HG02981 (cell line): Measurements from ENCODE around the gene UBE2S.
"Not testable (repeated sequence)": the region's sequence is repeated elsewhere in the genome, so short reads cannot be mapped to it uniquely, and the experiment has no call there.

Experiments
- ATAC-seq: cut with Tn5 transposase; IDR thresholded peaks from one replicate; pipeline ENCODE4 v1.9.1; 2021; ENCODE audit warnings: mild to moderate bottlenecking, moderate library complexity; ENCODE audit not compliant: unreplicated experiment

Gene UBE2S

DNA sequence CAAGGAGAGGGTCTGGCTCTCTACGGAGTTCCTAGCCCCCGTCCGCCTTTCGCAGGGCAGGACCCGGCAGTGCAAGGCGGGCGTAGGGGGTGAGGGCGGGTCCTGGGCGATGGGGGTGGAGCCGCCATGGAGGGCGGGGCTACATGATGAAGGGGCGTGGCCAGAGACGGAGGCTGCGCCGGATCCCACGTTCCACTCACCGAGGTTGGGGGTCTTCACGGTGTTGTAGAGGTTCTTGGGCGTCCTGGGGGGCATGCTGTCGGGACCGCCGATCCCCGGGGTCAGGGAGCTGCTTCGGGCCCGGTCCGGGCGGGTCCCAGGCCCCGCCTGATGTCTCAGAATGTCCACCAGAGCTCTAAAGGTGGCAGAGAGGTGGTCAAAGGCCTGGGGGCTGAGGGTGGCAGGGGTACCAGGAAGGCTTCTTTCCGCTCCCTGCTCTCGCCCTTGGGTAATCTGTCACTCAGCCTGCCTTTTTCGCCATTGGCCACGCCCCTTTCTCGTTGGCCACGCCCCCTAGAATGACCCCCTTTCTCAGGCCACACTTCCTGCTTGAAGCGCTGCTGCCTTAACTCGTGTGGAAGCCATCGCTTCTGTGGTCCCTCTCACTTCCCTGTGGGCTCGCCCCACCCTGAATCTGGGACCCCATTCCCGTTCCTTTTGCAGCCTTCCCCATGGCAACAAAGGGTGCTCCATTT is 33.0 kb upstream of the UBE2S start:
- ATAC-seq: no peak

DNA sequence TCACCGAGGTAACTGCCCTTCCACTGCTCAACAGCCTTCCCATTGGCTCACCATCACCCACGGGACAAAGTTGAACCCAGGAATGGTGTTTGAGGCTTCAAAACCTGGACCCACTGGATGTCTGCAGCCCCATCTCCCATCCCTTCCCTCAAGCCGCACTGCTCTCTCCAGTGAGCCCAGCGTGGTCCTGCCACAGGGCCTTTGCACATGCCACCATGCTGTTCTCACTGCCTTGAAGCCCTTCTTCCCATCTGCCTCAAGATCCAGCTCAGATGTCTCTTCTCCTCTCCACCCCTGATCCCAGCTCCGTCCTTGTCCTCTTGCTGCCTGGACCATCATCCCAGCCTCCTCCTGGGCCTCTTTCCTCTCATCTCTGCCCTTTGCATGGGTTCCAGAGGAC is 31.5 kb upstream of the UBE2S start:
- no peak for ATAC-seq

DNA sequence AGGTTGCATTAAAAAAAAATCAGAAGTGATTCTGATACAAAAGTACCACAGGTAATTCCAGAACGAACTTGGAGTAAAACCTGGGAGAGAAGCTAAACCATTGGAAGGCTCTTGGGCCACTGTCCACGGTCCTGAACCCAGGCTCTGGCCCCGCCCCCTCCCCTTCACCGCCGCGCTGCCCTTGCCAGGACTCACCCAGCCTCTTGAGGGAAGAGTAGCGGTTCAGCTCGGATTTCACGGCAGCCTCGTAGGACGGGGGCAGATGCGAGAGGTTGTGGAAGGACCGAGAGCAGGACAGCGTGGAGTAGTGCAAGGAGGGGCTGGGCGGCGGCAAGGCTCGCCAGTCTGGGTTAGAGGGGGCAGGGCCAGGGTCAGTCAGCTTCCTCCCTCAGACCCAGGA is 29.8 kb upstream of the UBE2S start:
- ATAC-seq: no peak

DNA sequence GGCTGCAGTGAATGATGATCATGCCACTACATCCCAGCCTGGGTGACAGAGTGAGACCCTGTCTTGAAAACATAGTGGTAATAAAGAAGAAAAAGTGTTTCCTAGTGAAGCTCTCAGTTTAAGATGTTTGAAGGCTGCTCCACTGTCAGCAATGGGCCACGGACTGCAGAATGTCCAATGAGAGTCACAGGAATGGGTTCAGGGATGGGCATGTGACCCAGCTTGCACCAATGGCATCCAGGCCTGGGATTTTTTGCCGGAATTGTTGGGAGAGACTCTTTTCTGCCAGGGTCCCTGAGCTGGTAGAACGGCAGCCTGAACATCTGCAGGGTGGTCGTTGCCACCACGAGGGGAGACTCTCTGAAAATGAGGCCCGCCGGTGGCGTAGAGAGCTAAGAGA is 29.3 kb upstream of the UBE2S start:
- ATAC-seq: no peak

DNA sequence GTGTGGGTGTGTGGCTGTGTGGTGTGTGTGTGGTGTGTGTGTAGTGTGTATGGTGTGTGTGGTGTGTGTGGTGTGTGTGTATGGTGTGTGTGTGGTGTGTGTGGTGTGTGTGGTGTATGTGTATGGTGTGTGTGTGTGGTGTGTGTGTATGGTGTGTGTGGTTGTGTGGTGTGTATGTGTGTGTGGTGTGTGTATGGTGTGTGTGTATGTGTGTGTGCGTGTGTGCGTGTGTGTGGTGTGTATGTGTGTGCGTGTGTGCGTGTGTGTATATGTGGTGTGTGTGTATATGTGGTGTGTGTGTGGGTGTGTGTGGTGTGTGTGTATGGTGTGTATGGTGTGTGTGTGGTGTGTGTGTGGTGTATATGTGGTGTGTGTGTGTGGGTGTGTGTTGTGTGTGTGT is 27.4 kb upstream of the UBE2S start:
- no peak for ATAC-seq

DNA sequence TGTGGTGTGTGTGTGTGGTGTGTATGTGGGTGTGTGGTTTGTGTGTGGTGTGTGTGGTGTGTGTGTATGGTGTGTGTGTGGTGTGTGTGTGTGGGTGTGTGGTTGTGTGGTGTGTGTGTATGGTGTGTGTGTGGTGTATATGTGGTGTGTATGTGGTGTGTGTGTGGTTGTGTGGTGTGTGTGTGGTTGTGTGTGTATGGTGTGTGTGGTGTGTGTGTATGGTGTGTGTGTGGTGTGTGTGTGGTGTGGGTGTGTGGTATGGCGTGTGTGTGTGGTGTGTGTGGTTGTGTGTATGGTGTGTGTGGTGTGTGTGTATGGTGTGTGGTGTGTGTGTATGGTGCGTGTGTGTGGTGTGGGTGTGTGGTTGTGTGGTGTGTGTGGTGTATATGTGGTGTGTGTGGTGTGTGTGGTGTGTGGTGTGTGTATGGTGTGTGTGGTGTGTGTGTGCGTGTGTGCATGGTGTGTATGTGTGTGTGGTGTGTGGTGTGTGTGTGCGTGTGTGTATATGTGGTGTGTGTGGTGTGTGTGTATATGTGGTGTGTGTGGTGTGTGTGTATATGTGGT is 26.9 kb upstream of the UBE2S start:
- no peak for ATAC-seq

DNA sequence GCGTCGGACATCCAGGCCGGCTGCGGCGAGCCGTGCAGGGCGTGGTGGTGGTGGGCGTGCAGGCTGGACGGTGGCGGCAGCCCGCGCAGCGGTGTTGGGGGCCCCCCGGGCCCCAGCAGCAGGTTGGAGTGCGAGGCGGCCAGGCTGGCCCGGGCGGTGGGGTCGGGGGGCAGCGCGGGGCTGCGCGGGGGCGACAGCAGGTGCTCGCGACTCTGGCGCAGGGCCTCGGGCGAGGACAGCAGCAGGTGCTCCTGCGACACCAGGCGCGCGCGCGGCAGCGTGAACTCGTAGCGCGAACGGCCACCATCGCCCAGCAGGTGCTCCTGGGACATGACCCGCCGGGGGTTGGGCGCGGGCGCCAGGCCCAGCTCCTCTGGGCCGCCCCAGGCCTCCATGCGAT is 25.7 kb upstream of the UBE2S start:
- ATAC-seq: no peak

DNA sequence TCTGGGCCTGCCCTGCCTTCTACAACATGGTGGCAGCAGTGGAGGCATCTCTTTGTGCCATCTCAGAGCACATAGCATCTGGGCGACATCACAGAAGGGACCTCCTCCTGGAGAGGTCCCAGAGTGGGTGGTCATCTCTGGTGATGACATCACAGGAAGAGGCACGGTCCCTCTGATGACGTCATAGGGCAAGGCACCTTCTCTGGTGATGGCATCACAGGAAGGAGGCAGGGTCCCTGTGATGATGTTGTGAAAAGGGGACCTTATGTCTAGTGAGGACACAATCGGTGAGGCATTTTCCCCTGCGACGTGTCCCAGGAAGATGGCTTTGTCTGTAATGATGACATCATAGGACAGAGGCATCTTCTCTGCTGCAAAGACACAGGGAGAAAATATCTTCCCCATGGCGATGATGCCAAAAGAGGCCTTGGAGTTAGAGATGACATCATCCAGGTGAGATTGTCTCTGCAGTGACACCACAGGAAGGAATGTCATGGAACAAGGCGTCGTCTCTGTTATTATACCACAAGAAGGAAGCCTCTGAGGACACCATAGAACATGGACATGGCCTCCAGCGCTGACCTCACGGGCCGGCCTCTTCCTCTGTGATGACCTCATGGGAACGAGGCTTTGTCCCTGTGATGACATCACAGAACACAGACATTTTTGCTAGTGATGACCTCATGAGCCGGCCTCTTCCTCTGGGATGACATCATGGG is 24.8 kb upstream of the UBE2S start:
- ATAC-seq: no peak

DNA sequence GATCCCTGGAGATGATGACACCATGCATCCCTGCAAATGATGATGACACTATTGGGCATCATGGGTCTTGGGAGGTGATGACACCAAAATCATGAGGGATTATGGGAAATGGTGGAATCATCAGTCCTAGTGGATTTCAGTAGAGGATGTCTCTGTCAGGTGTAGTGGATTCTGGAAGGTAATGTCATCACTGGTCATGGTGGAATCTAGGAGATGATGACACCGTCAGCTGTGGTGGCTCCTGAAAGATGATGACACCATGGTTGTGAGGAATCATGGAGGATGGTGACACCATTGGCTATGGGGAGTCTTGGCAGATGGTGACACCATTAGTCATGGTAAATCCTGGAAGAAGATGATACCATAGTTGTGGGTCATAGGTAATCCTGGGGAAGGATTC is 23.6 kb upstream of the UBE2S start:
- no peak for ATAC-seq

DNA sequence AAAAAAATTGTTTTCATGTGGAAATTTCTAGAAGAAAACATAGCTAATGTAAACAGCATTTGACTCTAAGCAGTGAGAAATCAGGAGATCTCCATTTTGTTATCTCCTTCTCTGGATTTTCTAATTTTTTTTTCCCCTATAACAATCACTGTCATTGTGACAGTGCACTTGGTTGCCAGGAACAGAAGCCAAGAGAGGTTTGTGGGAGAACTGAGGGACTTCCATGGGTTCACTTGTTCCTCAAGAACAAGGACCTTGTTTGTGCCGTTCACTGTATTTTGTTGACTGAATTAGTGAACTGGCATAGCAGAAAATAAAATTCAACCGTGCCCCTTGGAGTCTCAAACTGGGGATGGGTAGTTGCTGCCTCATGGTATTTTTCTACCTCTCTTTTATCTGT is 18.5 kb upstream of the UBE2S start:
- ATAC-seq: no peak

DNA sequence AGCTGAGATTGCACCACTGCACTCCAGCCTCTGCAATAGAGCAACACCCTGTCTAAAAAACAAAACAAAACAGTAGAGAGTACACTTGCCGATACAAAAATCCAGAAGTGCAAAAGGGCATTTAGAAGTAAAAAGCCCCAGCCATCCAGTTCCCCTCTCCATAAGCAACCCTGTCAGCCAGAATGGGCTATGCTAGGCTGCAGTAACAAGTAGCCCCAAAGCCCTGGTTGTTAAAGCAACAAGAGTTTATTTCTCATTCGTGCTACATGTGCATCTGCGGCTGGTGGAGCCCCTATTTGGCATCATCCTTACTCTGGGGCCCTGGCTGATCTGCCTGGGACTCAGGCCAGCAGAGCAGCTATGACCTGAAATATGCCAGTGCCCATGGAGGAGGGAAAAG is 16.9 kb upstream of the UBE2S start:
- ATAC-seq: no peak

DNA sequence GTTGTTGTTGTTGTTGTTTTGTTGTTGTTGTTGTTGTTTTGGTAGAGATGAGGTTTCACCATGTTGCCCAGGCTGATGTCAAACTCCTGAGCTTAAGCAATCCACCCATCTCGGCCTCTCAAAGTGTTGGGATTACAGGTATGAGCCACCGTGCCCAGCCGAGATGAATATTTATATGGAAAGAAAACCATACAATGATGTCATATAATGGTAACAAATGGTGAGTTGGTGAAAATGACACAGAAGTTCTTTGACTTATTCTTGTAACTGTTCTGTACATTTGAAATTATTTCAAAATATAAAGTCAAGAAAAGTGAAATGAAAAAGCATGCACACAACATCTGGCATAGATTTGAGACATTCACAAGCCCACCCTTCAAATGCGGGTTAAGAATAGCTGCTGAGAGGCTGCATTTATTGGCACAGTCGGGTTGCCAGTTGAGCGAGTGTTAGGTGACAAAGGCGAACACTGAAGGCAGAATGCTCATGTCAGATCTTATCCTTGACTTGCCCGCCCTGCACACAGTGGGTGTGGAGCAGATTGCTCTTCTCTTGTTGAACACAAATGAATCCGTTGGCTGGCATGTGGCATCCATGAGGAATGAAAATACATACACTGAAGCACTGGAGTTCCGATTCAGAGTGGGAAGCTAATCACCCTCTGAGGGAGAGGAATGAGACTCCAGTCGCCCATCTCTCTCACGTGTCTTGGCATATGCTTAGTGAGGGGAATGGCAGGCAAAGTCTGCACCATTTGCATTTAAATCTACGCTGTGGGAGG is 15.8 kb upstream of the UBE2S start:
- no peak for ATAC-seq

DNA sequence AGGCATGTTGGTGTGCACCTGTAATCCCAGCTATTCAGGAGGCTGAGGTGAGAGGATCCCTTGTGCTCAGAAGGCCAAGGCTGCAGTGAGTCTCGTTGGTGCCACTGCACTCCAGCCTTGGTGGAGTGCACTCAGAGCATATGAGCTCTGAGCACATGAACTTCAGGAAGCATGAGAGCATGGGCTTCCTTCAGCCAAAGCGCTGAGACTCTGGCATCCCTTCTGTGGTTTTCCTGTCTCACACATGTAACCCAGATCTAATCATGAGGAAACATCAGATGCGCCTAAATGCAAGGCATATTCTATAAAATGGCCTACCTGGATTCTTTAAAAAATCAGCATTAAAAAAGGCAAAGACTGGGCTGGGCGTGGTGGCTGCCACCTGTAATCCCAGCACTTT is 13.7 kb upstream of the UBE2S start:
- not testable (repeated sequence) for ATAC-seq

DNA sequence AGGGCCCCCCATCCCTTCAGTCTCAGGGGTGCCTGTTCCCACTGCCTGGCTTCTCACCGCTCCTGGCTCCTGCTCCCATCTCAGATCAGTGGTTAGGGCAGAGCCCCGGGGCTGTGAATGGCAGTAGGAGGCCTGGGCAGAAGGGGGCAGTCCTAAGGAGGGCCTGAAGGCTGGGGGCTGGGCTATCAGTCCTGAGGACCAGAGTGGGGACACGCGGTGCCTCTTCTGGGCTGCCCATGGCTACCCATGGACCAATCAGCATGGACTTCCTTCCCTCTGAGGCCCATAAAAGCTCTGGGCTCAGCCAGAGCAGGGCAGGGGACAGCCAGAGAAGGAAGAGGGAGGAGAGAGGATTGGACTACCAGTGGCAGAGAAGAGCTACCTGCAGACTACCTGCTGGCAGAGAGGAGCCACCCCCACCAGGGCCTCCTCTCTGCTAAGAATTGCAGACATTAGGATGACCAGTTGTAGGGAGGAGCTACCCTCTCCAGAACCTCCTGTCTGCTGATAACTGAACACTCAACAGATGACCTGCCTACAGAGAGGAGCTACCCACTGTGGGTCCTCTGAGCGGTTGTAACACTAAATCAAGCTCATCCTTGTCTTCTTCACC is 12.1 kb upstream of the UBE2S start:
- ATAC-seq: no peak

DNA sequence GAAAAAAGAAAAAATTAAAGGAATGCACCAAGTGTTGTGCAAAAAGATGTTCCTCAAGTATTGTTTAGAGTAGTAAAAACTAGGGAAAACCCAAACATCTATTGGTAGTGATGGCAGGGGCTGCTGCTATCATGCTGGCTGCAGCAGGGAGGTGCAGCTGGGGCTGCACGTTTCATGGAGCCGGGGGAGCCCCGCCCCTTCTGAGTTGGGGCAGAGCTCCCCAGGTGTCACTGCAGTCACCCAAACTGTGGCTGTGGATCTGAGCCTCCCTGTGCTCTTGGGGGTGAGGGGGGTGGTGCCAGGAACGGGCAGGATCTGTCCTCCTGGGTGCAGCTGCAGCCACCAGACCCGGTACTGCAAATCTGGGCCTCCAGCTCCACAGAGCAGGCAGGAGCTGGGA is 11.5 kb upstream of the UBE2S start:
- ATAC-seq: no peak

DNA sequence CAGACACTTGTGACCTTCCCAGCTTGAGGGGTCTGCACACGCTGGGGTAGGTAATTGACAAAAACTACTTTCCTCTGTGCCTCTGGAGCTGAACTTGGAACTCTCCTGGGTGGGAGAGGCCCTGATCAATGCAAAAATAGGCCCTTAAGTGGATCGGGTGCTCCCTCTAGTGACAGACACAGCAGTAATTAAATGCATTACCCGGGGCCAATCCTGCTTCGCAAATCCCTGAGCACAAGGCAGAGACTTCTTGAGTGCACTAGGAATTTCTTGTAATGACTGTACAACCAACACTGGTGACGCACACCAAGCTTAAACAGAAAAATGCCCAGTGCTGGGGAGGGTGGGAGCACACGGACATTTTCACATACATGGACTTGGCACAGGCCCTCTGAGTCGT is 10.6 kb upstream of the UBE2S start:
- no peak for ATAC-seq

DNA sequence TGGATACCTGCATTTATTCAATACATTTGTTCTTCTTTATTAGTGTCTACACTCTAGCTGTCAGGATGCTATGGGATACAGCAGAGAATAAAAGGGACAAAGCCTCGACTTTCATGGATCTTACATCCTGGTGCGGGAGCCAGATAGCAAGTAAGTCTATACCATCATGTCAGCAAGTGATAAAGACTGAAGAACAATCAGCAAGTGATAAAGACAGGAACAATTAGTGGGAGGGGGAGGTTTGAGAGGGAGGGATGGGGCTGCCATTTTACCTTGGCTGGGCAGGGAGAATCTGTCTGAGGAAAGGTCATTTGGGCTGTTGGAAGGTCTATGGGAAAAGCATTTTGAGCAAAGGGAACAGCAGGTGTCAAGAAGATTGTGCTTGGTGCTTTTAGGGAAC is 2.6 kb upstream of the UBE2S start:
- ATAC-seq: no peak

DNA sequence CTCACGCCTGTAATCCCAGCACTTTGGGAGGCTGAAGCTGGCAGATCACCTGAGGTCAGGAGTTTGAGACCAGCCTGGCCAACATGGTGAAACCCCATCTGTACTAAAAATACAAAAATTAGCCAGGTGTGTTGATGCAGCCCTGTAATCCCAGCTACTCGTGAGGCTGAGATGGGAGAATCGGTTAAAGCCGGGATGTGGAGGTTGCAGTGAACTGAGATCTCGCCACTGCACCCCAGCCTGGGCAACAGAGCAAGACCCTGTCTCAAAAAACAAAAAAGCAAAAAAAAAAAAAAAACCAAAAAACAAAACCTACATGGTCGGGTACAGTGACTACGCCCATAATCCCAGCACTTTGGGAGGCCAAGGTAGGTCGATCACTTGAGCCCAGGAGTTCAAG is 1.6 kb upstream of the UBE2S start:
- ATAC-seq: not testable (repeated sequence)

DNA sequence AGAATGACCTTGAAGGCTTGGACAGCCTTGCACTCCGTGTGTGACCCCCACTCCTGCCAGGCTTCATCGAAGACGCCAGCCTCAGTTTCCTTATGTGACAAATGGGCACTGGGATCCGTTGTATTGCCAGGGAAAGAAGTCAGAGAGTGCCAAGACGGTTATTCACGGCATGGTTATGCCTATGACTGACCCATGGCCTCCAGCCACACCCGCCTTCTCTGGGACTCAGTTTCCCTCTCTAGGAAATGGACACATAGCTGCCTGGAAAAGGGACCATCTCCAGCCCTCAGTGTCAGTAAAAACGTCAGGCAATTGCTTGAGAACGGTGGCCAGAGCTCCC is 915 bp upstream of the UBE2S start:
- no peak for ATAC-seq

DNA sequence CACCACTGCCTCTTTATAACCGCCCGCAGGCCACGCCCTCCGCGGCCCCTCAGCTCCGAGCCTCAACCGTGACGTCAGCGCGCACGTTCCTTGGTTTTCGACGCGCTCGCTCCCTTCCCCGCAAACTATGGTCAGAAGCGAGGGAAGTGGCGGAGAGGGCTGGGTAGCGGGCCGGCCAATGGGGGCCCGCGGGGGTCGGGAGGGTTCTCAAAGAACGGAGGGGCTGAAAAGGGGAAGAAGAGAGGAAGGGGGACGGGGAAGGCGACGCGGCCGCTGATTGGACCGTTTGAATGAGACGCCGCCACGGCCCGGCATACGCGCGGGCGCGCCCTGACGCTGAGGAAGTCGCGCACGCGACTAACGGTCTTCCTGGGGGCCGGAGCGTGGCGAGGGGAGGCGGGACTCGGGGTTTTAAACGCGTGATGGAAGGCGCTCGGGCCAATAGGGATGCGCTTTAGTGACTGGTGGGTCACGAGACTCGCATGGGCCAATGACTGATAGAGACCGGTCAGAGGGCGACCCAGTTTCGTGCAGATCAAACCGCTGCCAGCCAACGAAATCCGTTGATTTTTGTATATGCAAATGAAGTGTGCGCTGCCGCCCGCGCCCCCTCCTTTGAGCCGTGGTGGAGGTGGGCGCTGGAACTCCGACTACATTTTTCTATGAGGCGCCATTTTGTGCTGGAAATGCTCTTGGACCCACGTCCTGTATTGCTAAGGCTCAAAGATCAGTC is 378 bp upstream of the UBE2S start:
- peak; percentile 84 for ATAC-seq
